HUDEP-2 (cell line): ENCODE results near the gene CLCNKA.
"Not testable (repeated sequence)": the region's sequence is repeated elsewhere in the genome, so short reads cannot be mapped to it uniquely, and the experiment has no call there.

Experiments
- DNase-seq, 76 experiments: peaks; one replicate each; lab custom pipeline; 2025; ENCODE audit not compliant: unreplicated experiment in 76 of 76; lab: John Stamatoyannopoulos, UW

CLCNKA gene

DNA sequence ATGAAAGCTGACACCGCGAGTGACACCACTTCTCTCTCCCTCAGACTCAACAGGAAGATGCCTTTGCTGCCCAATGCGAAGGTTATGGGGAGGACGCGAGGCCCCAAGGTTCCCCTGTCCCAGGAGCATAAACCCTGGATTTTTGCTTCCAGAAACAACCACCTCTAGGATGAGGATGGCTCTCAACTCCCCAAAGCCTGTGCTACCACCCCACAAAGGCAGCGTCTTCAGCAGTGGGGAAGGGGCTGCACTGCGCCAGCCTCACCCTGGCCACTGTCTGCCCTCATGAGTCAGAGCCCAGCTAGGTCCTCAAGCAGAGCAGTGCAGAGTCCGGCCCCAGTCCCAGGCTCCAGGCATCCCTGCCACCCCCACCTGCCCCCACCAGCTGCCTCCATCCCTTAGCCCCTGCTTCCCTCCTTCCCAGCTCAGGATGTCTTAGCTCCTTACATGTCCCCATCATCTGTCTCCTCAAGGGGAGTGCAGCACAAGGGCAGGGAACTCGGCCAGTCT is 24.7 kb upstream of the CLCNKA start:
- DNase-seq, result no peak

DNA sequence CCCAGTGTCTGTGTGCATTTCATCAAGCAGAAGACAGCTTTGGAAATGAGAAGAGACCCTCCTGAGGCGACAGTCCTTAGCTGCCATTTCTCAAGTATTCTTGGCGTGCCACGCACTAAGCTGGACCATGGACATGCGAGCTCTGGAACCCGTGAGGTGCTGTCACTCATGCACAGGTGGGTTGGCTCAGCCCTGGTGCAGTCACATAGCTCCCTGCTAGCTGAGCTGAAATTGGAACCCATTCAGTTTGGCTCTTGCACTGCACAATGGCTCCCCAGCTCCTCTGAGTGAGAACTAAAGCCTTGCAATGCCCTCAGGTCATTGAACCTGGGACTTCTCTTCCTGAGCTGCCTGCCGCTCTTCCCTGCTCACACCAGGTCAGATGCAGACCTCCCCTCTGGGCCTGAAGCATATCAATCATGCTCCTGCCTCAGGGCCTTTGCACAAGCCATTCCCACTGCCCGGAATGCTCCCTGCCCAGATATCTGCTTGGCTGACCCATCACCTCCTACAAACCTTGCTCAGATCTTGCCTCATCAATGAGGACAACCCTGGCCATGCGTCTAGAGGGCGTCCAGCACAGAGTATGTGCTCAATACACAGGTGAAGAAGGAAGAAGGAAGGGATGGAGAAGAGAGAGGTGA is 24.1 kb upstream of the CLCNKA start:
- DNase-seq, result no peak

DNA sequence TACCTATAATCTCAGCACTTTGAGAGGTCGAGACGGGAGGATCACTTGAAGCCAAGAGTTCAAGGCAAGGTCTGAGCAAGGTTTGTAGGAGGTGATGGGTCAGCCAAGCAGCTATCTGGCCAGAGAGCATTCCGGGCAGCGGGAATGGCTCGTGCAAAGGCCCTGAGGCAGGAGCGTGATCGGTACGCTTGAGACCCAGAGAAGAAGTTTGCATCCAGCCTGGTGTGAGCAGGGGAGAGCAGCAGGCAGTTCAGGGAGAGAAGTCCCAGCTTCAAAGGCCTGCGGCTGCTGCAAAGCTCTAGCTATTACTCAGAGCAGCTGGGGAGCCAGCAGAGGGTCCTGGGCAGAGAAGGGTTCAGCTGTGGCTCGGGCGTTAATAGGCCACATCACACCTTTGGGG is 22.9 kb upstream of the CLCNKA start:
- no peak for DNase-seq

DNA sequence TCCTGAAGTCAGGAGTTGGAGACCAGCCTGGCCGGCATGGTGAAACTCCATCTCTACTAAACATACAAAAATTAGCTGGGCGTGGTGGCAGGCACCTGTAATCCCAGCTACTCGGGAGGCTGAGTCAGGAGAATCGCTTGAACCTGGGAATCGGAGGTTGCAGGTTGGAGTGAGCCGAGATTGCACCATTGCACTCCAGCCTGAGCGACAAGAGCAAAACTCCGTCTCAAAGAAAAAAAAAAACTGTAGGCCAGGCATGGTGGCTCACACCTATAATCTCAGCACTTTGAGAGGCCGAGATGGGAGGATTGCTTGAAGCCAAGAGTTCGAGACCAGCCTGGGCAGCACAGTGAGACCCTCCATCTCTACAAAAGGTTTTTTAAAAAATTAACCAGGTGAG is 20.6 kb upstream of the CLCNKA start:
- DNase-seq, result not testable (repeated sequence)

DNA sequence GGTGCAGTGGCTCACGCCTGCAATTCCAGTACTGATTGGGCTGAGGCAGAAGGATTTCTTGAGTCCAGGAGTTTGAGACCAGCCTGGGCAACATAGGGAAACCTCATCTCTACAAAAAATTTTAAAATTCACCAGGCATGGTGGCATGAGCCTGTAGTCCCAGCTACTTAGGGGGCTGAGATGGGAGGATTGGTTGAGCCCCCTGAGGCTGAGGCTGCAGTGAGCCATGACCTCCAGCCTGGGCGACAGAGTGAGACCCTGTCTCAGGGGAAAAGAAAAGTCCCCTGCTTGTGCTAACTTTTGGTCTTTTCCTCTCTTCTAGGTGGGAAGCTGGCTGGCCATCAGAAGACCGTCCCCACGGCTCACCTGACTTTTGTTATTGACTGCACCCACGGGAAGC is 16.2 kb upstream of the CLCNKA start:
- DNase-seq, result no peak

DNA sequence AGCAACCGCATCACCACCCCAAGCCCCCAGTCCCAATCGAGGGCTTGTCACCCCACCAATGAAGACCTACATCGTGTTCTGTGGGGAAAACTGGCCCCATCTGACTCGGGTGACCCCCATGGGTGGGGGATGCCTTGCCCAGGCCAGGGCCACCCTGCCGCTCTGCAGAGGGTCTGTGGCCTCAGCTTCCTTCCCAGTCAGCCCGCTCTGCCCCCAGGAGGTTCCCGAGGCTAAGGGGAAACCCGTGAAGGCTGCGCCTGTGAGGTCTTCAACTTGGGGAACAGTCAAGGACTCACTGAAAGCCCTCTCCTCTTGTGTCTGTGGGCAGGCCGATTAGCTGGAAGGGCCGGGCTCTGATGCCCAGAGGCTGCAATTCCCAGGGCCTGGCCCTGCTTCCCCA is 15.8 kb upstream of the CLCNKA start:
- DNase-seq, result no peak

DNA sequence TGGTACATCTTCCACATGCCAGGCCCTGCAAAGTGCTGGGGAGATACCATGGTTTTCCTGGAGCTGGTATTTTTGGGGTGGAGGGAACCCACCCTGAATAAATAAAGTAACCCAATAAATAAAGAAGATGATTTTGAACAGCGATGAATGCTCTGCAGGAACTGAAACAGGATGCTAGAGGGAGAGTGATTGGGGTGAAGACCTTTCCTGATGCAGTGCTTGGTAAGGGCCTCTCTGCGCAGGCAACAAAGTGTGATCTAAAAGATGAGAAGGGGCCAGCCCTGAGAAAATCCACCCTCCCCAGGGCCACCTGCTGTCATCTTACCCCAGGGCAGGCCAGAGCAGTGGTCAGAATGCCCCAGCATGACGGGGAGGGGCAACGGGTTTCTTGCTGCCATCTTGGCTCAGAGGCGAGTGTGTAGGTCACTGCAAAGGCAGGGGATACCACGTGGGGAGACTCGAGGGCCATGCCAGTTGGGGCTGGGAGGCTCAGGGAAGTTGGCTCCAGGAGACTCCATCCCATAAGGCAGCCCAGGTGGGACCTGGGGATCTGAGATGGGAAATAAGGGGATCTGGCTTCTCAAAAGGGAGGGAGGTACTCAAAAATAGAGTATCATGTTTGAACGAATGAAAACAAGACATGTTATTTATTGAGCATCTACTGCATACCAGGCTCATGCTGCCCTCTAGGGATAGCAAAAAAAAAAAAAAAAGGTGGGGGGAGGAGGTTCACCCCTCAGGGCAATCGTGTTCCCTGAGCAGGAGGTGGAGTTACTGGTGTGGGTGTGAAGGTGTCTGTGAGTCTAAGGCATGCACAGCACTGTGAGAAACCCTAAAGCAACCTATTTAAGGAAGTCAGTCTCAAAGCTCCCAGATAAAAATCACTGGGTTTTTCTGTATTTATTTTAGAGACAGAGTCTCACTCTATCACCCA is 15.0 kb upstream of the CLCNKA start:
- peak in 11 of 76 experiments; percentile 2 to 47 (median 17) for DNase-seq

DNA sequence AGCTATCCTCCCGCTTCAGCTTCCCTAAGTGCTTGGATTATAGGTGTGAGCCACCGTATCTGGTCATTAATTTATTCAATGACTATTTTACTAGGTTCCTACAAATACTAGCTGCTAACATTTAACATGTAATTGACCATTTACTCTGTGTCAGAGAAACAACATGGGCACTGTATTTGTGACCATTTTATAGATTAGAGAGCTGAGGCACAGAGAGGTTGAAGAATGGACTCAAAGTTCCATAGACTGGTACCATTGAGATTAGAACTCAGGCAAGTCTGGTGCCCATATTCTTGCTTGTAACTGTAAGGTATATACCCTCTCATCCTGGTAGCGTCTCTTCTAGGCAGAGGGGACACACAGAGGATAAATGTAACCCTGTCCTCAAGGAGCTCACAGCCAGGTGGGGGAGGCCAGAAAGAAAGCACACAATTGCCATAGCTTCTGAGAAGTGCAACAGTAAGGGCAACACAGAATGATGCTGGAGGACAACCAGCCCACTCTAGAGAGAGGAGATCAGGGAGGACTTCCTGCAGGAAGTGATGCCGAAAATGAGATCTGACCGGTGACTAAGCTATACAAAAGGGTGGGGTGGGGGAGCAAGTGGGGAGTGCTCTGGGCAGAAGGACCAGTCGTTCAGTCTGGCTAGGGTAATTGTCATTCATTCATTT is 14.0 kb upstream of the CLCNKA start:
- no peak for DNase-seq

DNA sequence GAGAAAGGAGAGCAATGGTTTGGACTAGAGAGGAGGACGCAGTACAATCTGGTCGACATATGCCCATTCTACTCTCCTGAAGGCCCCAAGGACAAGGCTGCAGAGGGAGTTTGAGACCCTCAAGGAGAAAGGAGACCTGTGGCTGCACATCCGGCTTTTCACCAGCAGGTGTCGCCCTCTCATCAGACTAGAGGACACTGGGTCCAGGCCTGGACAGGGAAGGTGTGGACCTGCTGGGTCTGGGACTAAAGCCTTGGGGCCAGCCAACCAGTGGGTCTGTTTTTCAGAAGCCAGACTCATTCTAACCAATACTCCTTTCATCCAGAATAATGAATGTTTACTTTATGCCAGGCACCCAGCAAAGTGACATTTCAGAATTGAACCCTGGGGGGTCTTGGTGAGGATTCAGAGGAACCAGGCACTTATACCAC is 12.8 kb upstream of the CLCNKA start:
- peak in 57 of 76 experiments; percentile 10 to 75 (median 44) for DNase-seq

DNA sequence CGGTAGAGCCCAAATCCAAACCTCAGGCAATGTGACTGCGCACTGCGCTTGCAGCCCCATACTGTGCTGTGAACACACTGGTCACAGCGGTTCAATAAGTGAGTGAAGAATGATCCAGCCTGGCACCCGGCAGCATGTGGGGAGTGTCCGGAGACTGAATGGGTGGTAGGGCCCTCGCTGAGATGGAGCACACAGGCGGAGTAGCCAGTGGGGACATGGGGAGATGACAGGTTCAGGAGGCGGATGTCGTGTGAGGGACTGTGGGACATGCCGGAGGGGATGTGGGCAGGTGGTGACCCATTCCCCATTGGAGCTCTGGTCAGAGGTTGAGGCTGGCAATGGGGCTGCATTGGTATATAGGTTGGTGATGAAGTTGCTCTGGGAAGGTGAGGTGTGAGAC is 12.2 kb upstream of the CLCNKA start:
- no peak for DNase-seq

DNA sequence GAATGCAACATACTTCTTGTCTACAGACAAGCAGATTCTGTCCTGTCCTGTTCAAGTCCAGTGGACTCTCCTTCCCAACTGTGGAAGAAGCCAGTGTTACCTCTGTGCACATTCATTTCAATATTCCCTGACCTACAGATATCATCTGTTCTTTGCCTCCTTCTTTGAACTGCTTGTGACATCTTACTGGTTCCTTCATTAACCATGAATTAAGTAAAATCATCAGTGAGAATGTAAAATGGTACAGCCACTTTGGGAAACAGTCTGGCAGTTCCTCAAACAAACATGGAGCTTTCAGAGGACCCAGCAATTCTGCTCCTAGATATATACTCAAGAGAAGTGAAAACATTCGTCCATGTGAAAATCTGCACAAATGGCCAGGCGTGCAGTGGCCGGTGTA is 11.0 kb upstream of the CLCNKA start:
- no peak for DNase-seq

DNA sequence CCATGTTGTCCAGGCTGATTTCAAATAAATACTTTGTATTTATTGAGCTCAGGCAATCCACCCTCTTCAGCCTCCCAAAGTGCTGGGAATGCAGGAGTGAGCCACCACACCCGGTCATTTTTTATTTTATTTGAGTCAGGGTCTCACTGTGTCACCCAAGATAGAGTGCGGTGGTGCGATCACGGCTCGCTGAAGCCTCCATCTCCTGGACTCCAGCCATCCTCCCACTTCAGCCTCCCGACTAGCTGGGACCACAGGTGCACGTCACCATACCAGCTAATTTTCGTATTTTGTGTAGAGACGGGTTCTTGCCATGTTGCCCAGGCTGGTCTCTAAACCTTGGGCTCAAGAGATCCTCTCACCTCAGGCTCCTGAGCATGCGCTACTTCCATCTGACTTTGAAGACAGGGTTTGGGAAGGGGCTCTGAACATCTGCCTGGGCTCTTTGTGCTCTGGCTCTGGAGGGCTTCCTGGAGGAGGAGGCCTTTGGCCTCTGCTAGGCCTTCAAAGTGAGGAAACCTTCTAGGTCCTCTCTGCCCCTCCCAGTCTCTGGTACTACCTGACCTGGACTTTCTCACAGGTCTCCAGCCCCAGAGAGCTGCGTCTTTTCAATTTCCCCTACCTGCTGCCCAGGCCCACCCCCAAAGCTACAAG is 9.8 kb upstream of the CLCNKA start:
- no peak for DNase-seq

DNA sequence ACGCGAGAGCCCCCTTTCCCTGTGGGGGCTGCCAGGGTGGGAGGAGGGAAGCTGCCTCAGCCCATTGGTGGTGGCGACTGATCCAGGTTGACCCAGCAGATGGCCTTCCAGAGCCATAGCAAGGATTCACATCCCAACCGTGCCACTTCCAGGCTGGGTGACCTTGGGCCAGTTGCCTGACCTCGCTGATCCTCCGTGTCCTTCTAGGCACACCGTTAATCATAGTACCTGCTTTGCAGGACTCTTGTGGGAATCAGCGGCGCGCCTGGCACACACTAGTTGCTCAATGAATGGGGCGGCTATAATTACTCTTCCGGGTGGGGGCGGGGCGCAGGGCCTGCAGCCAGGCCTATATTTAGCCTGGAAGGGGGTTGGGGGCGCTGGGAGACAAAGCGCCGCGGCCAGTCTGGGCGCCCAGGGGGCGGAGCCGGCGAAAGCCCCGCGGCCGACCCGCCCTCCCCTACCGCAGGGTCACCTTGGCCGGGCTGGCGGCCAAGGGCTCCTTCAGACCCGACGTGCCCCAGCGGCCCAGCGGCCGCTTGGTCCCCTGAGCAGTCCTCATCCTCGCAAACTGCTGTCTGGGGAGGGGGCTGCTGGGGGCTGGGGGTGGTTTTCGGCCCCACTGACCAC is 9.1 kb upstream of the CLCNKA start:
- DNase-seq, result peak in 23 of 76 experiments; percentile 9 to 51 (median 27)

DNA sequence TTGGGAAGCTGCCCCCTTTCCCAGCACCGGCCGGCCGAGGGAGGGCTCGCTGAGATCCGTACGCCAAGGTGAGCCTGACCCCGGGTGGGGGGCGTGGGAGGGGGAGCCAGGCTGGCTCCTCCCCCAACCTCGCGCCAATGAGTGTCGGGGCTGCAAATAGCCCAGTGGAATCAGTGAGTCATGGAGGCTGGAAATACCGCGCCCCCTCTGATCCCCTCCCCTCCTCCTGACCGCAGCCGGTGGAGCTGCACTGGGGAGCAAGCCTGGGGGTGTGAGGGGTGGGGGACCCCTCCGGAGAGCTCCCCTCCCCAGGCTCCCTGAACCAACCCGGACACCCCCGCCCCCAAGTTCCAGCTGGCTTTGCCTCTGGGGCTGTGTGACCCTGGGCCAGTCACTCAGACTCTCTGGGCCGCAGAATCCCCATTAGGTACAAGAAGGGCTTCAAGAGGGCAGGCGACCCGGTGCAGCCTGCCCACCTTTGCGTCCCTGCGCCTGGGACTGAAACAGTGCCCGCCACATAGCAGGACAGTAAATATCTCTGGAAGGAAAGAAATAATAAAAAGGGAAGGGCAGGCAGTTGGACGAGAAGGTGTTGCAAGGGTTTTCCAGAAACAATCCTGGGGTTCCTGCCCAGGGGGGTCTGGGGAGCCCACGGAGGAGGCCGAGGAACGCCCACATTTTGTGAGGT is 8.5 kb upstream of the CLCNKA start:
- DNase-seq, result peak in 26 of 76 experiments; percentile 5 to 53 (median 28)

DNA sequence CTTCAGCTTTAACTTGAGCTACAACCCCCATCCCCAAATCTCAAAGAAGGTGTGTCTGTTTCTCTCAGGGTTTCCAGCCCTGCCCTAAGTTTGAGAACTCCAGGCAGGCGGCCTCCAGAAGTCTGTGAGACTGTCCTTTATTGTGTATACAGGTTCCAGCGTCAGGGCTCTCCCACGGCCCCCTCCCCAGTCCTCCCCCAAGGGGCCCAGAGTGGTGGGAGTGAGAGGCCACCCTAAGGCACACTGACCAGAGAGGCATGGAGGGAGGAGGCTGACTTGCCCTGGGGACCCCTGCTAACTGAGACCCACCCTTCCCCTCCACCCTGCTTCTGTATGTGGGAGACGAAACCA is 8.0 kb upstream of the CLCNKA start:
- DNase-seq, result no peak

DNA sequence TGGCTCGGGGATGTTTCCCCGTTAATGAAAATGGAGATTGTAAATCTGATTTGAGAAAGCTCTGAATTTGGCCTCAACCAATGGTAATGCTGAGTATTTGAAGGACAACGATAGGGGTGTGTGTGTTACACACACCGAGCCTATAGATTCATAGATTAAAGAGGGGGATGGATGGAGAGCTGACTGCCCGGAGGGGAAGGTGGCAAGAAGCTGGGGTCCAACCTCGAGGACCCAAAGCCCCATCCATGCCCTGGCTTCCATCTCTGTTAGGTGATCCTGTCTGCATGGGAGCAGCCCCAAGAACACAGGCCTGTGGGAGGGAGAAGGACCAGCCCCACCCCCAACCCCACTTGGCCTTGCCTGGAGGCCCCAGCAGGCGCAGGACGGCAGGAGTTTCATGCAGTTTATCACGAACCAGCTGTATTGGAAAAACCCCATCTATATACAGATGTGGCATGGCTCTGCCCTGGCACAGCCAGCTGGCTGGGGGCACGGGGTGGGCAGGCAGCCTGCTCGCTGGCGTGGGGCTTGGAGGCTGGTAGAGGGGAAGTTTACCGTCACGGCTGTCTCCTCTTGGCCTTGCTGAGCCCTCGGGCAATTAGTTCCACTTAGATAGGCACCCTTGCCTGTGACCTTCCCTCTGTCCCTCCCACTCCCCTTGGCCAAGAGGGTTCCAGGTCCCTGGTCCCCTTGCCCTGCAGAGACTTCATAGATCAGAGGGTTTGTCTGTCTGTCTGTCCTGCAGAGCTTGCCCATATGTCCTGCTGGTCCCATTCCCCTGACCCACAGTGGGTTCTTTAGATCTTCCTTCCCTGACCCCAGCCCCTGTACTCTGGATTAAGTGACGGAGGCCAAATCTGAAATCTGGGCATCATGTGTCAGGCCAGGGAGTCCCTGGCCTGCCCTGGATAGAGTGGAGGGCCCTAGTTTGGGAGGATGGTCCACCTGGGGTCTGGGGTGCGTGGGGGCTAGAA is 7.0 kb upstream of the CLCNKA start:
- peak in 64 of 76 experiments; percentile 13 to 79 (median 54) for DNase-seq

DNA sequence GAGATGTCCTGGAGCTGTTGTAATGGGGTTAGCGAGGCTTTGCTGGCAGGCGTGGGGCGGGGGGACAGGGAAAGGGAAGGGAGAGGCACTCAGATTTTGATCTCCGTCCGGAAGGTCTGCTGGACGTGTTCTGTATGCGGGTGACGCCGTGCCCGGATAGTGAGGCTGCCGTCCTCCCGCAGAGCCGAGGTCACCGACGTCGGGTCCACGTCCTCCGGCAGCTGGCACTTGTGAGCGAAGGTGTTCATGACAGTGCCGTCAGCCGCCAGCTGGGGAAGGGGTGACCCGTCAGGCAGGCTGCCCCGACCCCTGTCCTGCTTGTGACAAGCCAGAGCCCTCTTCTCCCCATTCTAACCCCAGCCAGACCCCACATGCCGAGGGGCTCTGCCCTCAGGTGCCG is 6.3 kb upstream of the CLCNKA start:
- DNase-seq, result no peak
